SK-N-SH (cell line): ENCODE measurements around the gene RIMS1. TPM values are rescaled to one million over a fixed set of nuclear protein-coding genes. Genes with fewer than 3 reads are reported as not detected.

Experiments
- CTCF ChIA-PET: fragments of 300-600, 350-600 bp; formaldehyde crosslinking; extraction: SDS; loops from one replicate; lab custom pipeline; 2021; lab: Yijun Ruan, JAX
- POLR2A ChIA-PET: fragments of 350-600 bp; sonication (Branson Sonifier 250); formaldehyde crosslinking; extraction: SDS; loops from one replicate; lab custom pipeline; 2020; ENCODE audit warnings: antibody characterized with exemption, inconsistent platforms; lab: Yijun Ruan, JAX
- DNase-seq: peaks from one replicate; pipeline ENCODE4 v3.0.0; 2012
- H2AFZ ChIP-seq: fragments of 200-600 bp; sonication (generic); 2 replicates; pipeline ENCODE4 v1.8.1; 2016; ENCODE audit warnings: antibody characterized with exemption, mild to moderate bottlenecking, low read depth
- H3F3A ChIP-seq: fragments of 200-600 bp; sonication (generic); replicated peaks from 2 replicates; pipeline ENCODE3; 2016; ENCODE audit warnings: antibody characterized with exemption, mild to moderate bottlenecking; ENCODE audit not compliant: insufficient read depth
- H3K27ac ChIP-seq, 2 experiments: fragments of 200-500 bp in 1 of 2; fragments of 200-600 bp in 1 of 2; sonication (Bioruptor generic) in 1 of 2; sonication (generic), shearing (Covaris generic) in 1 of 2; 2 replicates each; pipeline versions ENCODE4 v1.5.1 to v1.6.1; 2014 to 2016; ENCODE audit warnings: low read depth in 2 of 2, inconsistent platforms in 1 of 2, low read length in 1 of 2, mild to moderate bottlenecking in 1 of 2, mixed read lengths in 1 of 2
- H3K27me3 ChIP-seq: fragments of 200-600 bp; sonication (generic), shearing (Covaris generic); 2 replicates; pipeline ENCODE4 v1.6.1; 2016; ENCODE audit warnings: mixed run types; ENCODE audit not compliant: insufficient read depth
- H3K36me3 ChIP-seq, 2 experiments: fragments of 200-500 bp in 1 of 2; fragments of 200-600 bp in 1 of 2; sonication (Bioruptor generic) in 1 of 2; sonication (generic) in 1 of 2; replicated peaks in 1 of 2; 2 replicates each; pipeline versions ENCODE3 to v1.5.1; 2014 to 2016; ENCODE audit warnings: low read length in 1 of 2, mild to moderate bottlenecking in 1 of 2; ENCODE audit not compliant: insufficient read depth in 2 of 2, control insufficient read depth in 1 of 2
- H3K4me1 ChIP-seq, 2 experiments: fragments of 200-500 bp in 1 of 2; fragments of 200-600 bp in 1 of 2; sonication (Bioruptor generic) in 1 of 2; sonication (generic), shearing (Covaris generic) in 1 of 2; 2 replicates each; pipeline versions ENCODE4 v1.5.1 to v1.6.1; 2014 to 2016; ENCODE audit warnings: low read depth in 1 of 2, low read length in 1 of 2, mixed run types in 1 of 2; ENCODE audit not compliant: insufficient read depth in 2 of 2, control insufficient read depth in 1 of 2
- H3K4me2 ChIP-seq: fragments of 200-600 bp; sonication (generic), shearing (Covaris generic); 2 replicates; pipeline ENCODE4 v1.6.1; 2017; ENCODE audit warnings: mixed run types
- H3K4me3 ChIP-seq, 2 experiments: fragments of 200-500 bp in 1 of 2; fragments of 200-600 bp in 1 of 2; sonication (Bioruptor generic) in 1 of 2; sonication (generic), shearing (Covaris generic) in 1 of 2; 2 replicates each; pipeline versions ENCODE4 v1.5.1 to v1.8.1; 2014 to 2016; ENCODE audit warnings: low read depth in 2 of 2, inconsistent platforms in 1 of 2, low read length in 1 of 2, mild to moderate bottlenecking in 1 of 2, mixed read lengths in 1 of 2, moderate library complexity in 1 of 2
- H3K79me2 ChIP-seq: fragments of 200-600 bp; sonication (generic); 2 replicates; pipeline ENCODE4 v1.8.1; 2017; ENCODE audit warnings: mild to moderate bottlenecking; ENCODE audit not compliant: insufficient read depth
- H3K9ac ChIP-seq: fragments of 200-600 bp; sonication (generic); 2 replicates; pipeline ENCODE4 v1.6.1; 2017; ENCODE audit warnings: mixed run types
- H3K9me2 ChIP-seq: fragments of 200-600 bp; sonication (generic); 2 replicates; pipeline ENCODE4 v1.6.1; 2017; ENCODE audit warnings: mixed run types
- H3K9me3 ChIP-seq: fragments of 200-600 bp; sonication (generic); 2 replicates; pipeline ENCODE4 v1.6.1; 2017; ENCODE audit warnings: mixed run types, mild to moderate bottlenecking, moderate library complexity
- H4K20me1 ChIP-seq: fragments of 200-600 bp; sonication (generic); 2 replicates; pipeline ENCODE4 v1.6.1; 2017; ENCODE audit warnings: mild to moderate bottlenecking, mixed run types; ENCODE audit not compliant: insufficient read depth
- CHD2 ChIP-seq: fragments of 150-350 bp; IDR thresholded peaks from 2 replicates; pipeline ENCODE4 v1.6.1; 2018; ENCODE audit warnings: low read length; ENCODE audit not compliant: partially characterized antibody
- ELF1 ChIP-seq: IDR thresholded peaks from 2 replicates; pipeline ENCODE4 v1.4.0; 2012
- GABPA ChIP-seq: IDR thresholded peaks from 2 replicates; pipeline ENCODE4 v1.4.0; 2012; ENCODE audit warnings: low read depth, mild to moderate bottlenecking
- SMC3 ChIP-seq: IDR thresholded peaks from 2 replicates; pipeline ENCODE4 v1.6.1; 2012; ENCODE audit warnings: low read depth, low read length, improper control_type of control experiment
- YY1 ChIP-seq: IDR thresholded peaks from 2 replicates; pipeline ENCODE4 v1.4.0; 2012; ENCODE audit warnings: low read depth, mild to moderate bottlenecking
- WGBS: methylation state at CpG from one replicate; pipeline ENCODE4 v1.1.6; 2017; ENCODE audit warnings: low lambda C conversion rate; 5-methylcytosine and 5-hydroxymethylcytosine counted together
- polyA plus RNA-seq, 3 experiments: library from polyadenylated mRNA; depleted of rRNA; stranded (reverse); fragments of >200 nt; gene quantifications; 2 replicates each; pipeline ENCODE4 v1.2.3, GENCODE V29; 2012
- TF ChIP-seq, protein P1 (sequence below): IDR thresholded peaks from 2 replicates; pipeline ENCODE4 v1.4.0; 2012; ENCODE audit warnings: low read depth, borderline replicate concordance
- TF ChIP-seq, protein P2 (sequence below): fragments of 200-600 bp; sonication (generic); IDR thresholded peaks from 2 replicates; pipeline ENCODE4 v1.6.1; 2017; ENCODE audit warnings: antibody characterized with exemption, mild to moderate bottlenecking, moderate library complexity
- TF ChIP-seq, protein P3 (sequence below): IDR thresholded peaks from 2 replicates; pipeline ENCODE4 v1.6.1; 2012; ENCODE audit warnings: mild to moderate bottlenecking, low read depth, low read length, moderate library complexity

The RIMS1 gene
- polyA plus RNA-seq, 1 of the 3 experiments (the other 2 are of a cell fraction): 0.20 TPM

DNA sequence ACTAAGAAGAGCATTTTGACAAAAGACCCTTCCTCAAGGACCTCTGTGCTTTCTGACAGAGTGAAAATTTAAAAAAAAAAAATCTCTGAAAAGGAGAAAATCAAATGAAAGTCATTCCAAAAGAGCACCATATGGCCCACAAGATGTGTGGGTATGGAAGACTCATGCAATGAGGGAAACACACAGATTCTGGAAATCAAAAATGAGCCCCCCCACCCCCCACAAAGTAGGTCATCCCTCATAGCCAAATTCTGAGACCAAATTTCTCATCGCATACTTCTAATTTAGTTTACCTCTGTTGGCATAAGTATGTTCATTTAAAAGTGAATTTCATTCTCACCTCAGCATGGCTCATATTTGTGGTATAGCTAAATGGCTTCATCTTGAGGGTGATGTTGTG, 554.3 kb downstream of the RIMS1 start:
- WGBS: 96% methylated on average over 1 of the region's 1 CpG
- Histone ChIP-seq H3K4me3 (no peak overlapping the region), H3K4me2 (no peak overlapping the region), H3K4me1 (no peaks in the 10 kb centered on the region), H3K9me2 (no peaks in the 10 kb centered on the region), H4K20me1 (no peaks in the 10 kb centered on the region), H2AFZ (no peak overlapping the region), H3K9me3 (no peaks in the 10 kb centered on the region), H3K9ac (no peak overlapping the region), H3K27ac (no peak overlapping the region), H3K27me3 (no peaks in the 10 kb centered on the region), H3F3A (no peaks in the 10 kb centered on the region), H3K79me2 (no peaks in the 10 kb centered on the region), H3K36me3 (no peaks in the 10 kb centered on the region)
- ChIA-PET CTCF (no interaction called here), POLR2A (no interaction called here)
- no peak for DNase-seq
- TF ChIP-seq, protein P1, sequence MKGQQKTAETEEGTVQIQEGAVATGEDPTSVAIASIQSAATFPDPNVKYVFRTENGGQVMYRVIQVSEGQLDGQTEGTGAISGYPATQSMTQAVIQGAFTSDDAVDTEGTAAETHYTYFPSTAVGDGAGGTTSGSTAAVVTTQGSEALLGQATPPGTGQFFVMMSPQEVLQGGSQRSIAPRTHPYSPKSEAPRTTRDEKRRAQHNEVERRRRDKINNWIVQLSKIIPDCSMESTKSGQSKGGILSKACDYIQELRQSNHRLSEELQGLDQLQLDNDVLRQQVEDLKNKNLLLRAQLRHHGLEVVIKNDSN: no peak
- TF ChIP-seq SMC3 (no peak), ELF1 (no peak), CHD2 (no peak), YY1 (no peak), GABPA (no peak)

DNA sequence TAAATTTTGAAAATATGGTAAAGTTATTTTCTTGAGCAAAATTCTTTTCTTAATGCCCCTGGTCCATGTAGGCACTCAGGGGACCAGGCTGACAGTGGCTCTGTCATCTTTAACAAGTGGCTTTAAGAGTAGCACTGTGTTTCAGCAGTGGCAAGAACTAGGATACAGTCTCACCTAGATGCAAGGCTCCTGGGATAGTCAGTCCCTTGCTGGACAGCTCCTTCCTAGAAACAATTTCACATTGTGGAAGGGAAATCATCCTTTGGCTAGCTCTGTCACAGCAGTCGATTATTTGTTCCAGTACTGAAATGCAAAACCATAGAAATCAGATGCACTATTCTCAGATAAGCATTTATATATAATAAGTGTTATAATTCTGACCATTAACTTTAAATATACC, 560.1 kb downstream of the RIMS1 start:
- TF ChIP-seq, protein P2, sequence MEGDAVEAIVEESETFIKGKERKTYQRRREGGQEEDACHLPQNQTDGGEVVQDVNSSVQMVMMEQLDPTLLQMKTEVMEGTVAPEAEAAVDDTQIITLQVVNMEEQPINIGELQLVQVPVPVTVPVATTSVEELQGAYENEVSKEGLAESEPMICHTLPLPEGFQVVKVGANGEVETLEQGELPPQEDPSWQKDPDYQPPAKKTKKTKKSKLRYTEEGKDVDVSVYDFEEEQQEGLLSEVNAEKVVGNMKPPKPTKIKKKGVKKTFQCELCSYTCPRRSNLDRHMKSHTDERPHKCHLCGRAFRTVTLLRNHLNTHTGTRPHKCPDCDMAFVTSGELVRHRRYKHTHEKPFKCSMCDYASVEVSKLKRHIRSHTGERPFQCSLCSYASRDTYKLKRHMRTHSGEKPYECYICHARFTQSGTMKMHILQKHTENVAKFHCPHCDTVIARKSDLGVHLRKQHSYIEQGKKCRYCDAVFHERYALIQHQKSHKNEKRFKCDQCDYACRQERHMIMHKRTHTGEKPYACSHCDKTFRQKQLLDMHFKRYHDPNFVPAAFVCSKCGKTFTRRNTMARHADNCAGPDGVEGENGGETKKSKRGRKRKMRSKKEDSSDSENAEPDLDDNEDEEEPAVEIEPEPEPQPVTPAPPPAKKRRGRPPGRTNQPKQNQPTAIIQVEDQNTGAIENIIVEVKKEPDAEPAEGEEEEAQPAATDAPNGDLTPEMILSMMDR: no peak
- TF ChIP-seq, protein P3, sequence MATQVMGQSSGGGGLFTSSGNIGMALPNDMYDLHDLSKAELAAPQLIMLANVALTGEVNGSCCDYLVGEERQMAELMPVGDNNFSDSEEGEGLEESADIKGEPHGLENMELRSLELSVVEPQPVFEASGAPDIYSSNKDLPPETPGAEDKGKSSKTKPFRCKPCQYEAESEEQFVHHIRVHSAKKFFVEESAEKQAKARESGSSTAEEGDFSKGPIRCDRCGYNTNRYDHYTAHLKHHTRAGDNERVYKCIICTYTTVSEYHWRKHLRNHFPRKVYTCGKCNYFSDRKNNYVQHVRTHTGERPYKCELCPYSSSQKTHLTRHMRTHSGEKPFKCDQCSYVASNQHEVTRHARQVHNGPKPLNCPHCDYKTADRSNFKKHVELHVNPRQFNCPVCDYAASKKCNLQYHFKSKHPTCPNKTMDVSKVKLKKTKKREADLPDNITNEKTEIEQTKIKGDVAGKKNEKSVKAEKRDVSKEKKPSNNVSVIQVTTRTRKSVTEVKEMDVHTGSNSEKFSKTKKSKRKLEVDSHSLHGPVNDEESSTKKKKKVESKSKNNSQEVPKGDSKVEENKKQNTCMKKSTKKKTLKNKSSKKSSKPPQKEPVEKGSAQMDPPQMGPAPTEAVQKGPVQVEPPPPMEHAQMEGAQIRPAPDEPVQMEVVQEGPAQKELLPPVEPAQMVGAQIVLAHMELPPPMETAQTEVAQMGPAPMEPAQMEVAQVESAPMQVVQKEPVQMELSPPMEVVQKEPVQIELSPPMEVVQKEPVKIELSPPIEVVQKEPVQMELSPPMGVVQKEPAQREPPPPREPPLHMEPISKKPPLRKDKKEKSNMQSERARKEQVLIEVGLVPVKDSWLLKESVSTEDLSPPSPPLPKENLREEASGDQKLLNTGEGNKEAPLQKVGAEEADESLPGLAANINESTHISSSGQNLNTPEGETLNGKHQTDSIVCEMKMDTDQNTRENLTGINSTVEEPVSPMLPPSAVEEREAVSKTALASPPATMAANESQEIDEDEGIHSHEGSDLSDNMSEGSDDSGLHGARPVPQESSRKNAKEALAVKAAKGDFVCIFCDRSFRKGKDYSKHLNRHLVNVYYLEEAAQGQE: peak; percentile 94
- POLR2A ChIA-PET: no interaction called here
- Histone ChIP-seq H3K4me3 (no peak overlapping the region), H3K27me3 (no peaks in the 10 kb centered on the region), H3K9me2 (no peaks in the 10 kb centered on the region), H3F3A (no peaks in the 10 kb centered on the region), H2AFZ (no peak overlapping the region), H4K20me1 (no peaks in the 10 kb centered on the region), H3K79me2 (no peaks in the 10 kb centered on the region), H3K36me3 (no peaks in the 10 kb centered on the region), H3K4me1 (no peaks in the 10 kb centered on the region), H3K9me3 (no peaks in the 10 kb centered on the region), H3K27ac (no peak overlapping the region), H3K4me2 (no peak overlapping the region), H3K9ac (no peak overlapping the region)
- WGBS: 50% methylated on average over 1 of the region's 1 CpG
- CTCF ChIA-PET: no interaction called here
- DNase-seq: no peak
